HG03025 (cell line): ENCODE measurements around the gene KCNH4.
"Not testable (repeated sequence)": the region's sequence is repeated elsewhere in the genome, so short reads cannot be mapped to it uniquely, and the experiment has no call there.

Experiments used
- ATAC-seq: cut with Tn5 transposase; IDR thresholded peaks from one replicate; pipeline ENCODE4 v1.9.1; 2021; ENCODE audit warnings: mild to moderate bottlenecking, moderate library complexity; ENCODE audit not compliant: unreplicated experiment, low FRiP score

KCNH4 gene

DNA sequence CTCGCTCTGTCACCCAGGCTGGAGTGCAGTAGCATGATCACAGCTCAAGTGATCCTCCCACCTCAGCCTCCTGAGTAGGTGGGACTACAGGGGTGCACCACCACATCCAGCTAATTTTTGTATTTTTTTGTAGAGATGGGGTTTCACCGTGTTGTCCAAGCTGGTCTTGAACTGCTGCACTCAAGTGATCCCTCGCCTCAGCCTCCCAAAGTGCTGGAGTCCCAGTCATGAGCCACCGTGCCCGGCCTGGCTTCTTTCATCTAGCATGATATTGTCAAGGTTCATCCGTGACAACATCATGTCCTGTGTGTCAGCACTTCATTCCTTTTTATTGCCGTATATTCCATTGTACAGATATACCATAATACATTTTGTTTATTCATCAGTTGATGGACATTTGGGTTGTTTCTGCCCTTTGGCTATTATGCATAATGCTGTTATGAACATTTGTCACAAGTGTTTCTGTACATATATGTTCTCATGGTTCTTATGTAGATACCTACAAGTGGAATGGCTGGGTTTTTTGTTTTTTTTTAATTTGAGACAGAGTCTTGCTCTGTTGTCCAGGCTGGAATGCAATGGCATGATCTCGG lies 16.7 kb upstream of the KCNH4 start:
- no peak for ATAC-seq

DNA sequence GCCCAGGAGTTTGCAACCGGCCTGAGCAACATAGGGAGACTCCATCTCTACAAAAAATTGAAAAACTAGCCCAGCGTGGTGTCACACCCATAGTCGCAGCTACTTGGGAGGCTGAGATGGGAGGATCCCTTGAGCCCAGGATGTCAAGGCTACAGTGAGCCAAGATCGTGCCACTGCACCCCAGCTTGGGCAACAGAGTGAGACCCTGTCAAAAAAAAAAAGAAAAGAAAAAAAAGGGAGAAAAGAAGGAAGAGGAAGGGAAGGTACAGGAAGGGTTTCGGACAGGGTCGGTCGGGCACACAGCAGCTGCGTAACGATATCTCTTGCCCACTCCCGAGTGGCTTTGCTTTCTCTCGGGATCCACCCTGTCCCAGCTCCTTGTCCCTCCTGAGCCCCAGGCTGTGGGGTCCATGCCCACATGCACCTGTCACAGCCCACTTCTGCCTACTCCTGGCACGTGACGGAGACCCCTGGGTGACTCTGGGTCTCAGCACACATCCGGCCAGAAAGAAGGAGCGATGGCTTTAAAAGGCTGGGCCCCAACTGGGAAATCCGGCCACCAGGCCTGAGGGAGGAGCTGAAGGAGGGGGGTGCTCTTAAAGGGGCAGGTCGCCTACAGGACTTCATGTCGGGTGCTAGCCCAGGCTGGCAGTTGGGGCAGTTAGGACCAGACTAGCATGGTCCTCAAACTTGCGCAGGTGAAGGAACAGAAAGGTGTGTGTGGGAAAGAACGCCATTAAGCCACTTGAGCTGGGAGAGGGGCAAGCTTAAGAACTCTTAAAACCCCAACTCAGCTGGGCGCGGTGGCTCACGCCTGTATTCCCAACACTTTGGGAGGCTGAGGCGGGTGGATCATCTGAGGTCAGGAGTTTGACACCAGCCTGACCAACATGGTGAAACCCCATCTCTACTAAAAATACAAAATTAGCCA lies 13.3 kb upstream of the KCNH4 start, which contains the start of gene GHDC:
TSS of gene GHDC (minus strand) at position 526 of the 931 bp plus-strand sequence. CDS start 913 bp downstream, outside the sequence.
- peak; percentile 80 for ATAC-seq

DNA sequence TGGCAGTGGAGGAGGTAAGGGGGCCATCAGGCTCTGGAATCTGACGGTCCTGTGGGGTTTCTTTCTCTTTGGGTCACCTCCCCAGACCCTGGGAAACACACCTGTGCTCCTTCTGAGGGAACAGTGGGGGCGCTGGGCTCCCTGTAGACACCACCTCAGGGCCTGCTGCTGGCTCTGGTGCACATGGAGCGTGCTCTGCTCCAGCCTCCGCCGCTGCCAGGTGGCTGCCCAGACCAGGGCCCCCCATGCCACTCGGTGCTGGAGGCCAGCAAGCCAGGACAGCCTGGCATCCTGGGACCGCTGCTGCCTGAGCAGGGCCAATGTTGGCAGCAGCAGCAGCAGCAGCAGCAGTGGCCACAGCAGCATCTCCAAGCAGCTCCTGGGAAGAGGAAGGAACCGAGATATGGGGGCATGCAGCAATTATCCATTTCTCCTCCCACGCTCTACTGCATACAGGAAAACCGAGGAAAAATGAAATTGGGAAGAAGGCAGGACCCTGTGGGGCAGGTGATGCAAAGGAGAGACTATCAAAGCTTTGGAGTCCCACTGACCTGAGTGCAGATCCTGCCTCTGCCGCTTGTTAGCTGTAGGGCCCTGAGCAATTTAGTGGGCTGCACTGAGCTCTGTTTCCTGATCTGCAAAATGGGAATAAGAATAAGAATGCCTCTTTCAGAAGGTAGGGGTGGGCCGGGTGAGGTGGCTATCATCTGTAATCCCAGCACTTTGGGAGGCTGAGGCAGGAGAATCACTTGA lies 12.4 kb upstream of the KCNH4 start:
- ATAC-seq, result no peak

DNA sequence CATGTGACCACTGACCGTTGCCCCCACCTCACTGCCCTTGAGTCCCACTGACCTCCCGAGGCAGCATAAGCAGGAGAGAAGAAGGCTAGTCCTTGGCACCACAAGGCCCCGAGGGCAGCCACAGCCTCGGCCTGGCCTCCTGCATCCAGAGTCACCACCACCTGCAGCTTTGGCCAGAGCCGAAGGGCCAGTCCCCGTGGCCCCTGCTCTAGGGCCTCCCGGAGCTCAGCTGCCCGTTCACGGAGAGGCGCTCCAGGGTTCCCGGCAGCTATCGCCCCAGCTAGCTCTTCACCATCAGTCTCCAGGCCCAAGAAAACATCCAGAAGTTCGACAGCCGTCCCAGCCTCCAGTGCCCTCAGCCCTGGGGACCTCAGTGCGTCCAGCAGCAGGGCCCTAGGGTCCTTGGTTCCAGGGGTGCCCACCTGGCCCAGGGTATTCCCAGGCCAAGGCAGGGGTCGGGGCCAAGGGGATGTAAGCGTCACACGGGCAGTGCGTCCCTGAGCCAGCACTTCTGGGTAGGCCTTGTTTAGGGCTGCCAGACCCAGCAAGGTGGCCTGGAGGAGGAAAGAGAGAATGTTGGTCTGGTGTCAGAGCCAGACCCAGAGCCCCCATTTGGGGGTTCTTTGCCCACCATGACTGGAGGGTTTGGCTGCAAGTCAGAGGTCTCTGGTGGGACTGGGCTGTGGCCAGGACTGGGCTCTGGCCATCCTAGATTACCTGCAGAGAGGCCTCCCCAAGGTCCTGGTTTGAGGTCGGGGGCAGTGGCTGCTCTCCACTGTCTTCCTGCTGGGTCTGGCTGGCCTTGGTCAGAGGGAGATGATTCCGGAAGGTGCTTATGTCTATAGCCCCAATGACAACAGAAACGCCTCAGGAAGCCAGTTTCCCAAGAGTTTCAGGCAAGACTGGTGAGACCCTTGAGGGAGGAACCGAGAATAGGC lies 11.5 kb upstream of the KCNH4 start:
- ATAC-seq, result no peak

DNA sequence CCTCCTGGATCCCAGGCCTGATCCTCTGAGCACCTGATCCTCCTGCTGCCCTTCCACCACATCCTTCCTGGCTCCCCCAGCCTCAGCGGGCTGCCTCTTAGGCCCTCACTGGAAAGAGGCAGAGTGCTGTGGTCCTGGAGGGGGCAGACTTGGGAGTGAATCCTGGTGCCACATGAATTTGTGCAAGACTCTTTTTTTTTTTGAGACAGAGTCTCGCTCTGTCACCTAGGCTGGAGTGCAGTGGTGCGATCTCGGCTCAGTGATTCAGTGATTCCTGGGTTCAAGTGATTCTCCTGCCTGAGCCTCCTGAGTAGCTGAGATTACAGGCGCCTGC lies 10.3 kb upstream of the KCNH4 start:
- ATAC-seq, result no peak

DNA sequence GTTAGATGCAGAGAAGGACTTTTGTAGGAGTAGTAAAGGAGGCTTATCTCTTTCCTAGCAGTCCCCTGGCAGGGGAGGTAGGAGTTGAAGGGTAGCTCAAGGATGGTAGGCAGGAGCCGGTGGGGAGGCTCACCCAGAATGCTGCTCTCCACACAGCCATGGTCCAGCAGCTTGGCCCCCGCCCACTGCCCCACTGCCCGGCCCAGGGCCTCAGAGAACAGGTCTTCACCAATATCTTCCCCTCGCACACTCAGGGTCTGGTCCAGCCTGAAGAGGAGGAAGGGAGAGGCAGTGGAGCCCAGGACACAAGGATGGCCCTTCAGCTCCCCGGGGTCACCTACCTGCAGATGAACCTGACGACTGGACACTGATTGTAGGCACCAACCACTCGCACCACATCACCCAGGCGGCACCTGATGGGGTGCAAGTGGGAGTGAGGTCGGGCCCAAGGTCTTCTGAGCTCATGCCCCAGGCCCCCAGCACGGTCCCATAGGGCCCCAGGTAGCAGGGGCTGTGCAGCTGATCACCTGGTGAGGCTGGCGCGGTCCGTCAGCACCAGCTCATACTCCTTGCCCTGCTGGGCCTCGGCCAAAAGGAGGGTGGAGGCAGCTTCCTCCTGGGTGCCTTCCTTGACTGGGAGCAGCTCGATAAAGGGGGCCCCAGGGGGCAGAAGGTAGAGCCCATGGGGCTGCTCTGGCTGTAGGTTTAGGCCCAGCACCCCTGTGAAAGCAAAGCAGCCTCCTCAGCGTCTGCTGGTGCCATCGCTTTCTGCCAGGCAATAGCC lies 9.7 kb upstream of the KCNH4 start:
- ATAC-seq, result no peak

DNA sequence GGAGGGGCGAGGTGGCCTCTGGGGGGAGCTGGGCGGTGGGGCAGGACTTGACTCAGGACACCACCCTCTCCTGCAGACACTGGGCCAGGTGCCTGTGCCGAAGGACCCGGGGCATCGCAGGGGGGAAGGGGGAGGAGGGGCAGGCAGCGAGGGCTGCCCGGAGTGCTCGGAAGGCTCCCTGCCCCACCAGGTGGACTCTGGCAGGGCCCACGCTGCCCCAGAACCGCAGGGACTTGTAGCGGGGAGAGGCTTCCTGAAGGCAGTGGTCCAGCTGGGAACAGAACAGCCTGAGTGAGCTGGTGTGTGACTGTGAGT lies 8.7 kb upstream of the KCNH4 start:
- no peak for ATAC-seq

DNA sequence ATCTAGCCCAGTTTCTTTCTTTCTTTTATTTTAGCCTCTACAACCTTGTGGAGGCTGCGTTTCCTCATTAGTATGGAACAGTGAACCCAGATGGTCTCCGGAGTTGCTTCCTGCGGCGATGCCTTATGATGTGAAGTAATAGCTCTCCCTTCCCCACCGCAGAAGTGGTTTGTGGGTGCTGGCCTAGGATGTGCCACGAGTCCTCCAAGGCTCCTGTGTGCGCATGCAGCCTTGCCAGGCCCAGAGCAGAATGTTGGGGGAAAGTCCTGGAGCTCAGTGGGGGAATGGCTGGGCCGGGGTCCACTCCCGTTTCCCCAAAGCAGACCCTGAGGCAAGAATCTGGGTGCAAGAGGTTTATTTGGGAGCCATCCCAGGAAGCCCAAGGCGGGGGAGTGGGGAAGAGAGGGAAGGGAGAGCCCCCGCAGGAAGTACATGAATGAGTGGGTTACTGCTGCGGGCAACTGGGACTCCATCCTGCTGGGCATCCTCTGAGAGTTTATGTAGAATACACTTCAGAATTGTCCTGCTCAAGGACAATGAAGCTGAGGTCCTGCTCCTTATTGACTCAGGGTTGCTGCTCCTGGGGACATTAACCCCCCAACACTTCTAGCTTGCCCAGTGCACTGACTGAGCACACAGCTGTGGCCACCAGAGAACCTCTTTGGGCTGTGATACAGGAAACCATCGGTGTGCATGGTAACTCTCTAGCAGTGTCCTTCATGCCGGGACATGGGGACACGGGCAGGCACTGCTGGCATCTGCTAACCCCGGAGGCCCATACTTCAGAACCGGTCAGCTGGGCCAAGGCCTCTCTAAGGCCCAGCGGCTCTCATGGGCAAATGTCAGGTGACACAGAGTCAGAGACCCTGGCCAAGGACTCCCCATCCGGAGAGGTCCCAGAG lies 8.1 kb upstream of the KCNH4 start:
- ATAC-seq, result no peak

DNA sequence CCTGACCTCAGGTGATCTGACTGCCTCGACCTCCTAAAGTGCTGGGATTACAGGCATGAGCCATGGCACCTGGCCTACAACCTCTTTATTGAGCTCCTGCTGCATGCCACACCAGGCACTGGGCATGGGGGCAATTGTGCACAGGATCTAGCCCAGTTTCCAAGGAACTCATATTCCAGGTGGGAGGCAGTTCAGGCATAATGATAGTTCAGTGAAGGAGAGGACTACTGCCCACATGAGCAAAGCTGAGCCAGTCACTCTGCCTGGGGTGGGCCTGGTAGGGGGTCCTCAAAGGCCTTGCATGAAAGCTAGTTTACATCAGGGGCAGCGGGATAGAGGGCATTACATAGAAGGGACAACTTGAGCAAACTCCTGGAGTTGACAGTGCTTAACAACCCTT lies 6.9 kb upstream of the KCNH4 start:
- ATAC-seq, result no peak

DNA sequence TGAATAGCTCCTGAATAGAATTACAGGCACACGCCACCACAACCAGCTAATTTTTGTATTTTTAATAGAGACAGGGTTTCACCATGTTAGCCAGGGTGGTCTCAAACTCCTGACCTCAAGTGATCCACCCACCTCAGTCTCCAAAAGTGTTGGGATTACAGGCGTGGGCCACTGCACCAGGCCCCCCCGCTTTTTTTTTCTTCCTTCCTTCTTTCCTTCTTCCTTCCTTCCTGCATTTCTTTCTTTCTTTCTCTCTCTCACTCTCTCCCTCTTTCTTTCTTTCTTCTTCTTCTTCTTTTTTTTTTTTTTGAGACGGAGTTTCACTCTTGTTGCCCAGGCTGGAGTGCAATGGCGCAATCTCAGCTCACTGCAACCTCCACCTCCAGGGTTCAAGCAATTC lies 5.2 kb upstream of the KCNH4 start:
- not testable (repeated sequence) for ATAC-seq

DNA sequence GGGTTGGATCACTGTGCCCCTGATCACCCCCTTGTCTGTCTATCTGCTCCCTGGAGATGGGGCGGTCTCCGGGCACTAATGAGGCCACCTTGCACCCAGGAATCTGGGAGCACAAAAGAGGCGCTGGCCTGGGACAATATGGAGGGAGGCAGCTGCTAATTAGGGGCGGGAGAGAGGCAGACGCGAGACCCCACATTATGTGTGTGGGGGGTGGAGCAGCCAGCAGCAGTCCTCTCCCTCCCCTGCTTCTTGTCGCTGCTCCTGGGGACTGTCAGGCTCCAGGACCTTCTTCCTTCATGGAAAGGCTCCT lies 4.6 kb upstream of the KCNH4 start:
- no peak for ATAC-seq

DNA sequence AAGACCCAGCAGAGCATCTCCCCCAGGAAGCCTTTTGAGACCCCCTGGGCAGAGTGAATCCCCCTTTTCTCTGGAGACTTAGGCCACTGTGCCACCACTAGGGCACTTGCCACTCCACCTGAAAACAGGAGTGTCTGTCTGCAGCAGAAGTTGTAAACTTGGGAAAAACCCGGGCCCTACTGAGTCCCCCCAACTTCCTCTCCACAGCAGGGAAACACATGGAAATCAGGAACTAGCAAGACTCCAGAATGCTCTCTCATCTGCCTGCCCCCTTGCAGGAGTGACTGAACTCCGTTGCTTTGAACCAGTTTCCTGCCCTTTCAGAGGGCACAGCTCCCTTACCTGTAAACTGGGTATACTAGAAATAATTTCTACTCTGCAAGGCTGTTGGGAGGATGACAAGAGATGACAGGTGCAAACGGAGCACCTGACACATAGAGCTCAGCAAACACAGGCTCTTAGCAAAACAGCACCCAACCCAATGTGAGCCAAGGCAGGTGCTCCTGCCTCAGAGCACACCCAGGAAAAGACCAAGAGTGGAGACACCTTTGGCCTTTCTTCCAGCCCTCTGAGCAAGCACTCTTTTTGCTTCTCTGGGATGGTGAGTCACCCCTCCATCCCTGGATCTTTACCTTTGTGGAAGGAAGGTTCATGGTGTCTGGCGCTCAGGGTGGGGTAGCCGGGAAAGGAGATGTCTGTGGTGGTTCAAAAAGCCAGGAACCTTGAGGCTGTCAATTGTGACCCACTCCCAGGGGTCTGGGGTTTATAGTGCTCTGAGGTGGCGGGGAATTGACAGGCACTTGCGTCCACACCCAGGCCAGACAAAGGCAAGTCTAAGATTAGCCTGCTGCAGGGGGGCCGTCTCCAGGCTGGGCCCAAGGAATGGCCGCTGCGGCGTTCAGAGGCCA lies 4.0 kb upstream of the KCNH4 start, which contains the start of gene HCRT:
TSS of gene HCRT (minus strand) at position 740 of the 908 bp plus-strand sequence. CDS start at position 653, 87 bp downstream.
- ATAC-seq, result no peak

DNA sequence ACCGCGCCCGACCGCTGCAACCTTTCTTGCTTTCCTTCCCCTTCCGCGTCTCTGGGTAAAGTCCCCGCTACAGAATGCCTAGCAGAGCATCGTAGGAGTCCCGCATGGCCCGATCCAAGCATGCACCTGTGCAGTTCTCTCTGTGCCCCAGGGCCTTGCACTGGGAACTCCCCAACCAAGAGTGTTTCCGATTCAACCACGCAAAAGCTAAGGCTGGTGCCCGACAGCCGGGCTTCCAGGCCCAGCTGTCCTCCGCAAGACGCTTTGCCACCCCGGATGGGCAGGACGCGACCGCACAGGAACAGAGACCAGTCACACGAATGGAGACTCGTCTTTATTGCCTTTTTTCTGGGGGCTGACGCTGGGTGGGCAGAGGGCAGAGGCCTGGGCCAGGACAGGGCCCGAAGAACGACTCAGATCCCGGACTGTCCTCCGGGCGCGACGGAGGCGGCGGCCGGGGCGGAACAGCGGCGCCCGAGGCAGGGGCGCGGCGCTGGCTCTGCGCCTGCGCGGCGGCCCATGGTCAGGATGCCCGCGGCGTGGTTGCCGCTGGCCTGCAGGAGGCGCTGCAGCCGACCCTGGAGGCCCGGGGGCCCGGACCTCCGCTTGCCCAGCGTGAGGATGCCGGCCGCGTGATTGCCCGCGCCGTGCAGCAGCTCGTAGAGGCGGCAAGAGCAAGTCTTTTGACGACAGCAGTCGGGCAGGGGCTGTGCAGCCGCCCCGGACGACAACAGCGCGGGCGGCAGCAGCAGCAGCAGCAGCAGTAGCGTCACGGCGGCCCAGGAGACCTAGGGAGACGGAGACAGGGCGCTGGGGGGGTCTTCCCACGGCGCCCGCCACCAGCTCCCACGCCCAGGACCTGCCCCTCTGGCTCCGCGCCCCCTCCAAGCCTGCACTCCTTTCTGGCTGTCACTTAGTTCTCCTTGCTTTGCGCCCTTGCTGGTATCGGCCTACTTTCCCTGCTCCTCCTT lies 3.1 kb upstream of the KCNH4 start:
- ATAC-seq, result peak; percentile 64

DNA sequence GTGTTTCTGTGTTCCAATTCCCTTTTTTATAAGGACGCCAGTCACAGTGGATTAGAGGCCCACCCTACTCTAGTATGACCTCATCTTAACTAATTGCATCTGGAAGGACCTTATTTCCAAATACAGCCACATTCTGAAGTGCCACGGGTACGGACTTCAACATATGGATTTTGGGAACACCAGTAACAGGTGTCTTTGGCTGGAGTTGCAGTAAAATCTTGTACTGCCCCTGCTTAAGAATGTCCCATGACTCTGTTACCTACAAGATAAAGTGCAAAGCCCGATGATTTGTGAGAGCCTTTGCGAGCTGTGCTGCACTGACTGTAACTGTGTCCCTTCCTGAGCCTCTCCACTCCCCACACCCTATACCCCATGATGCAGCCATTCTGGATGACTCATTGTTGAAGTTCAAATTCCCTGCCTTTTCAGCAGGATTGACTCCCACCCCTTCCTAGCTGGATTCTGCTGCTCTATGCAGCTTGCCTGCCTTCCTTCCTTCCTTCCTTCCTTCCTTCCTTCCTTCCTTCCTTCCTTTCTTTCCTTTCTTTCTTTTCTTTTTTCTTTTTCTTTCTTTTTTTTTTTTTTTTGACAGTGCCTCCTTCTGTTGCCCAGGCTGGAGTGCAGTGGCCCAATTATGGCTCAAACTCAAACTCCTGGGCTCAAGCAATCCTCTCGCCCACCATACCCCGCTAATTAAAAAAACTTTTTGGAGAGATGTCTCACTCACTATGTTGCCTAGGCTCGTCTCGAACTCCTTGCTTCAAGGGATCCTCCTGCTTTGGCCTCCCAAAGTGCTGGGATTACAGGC lies 2.2 kb upstream of the KCNH4 start:
- no peak for ATAC-seq

DNA sequence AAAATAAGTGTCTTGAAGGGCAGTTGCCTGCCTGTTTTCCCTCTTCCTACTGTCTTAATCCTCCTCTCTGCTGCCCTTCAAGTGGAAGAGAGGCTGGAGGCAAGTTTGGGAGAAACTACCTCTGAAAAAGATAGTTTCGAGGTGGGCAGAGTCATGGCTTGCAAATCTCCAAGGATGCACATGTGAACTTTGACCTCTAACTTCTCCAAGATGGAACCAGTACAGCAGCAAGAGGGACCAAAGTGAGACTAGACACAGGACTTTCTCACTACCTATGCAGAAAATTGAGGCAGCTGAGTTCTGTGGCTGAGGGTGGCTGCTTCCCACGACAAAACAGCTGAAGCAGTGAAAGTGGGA lies 887 bp upstream of the KCNH4 start:
- ATAC-seq, result no peak

DNA sequence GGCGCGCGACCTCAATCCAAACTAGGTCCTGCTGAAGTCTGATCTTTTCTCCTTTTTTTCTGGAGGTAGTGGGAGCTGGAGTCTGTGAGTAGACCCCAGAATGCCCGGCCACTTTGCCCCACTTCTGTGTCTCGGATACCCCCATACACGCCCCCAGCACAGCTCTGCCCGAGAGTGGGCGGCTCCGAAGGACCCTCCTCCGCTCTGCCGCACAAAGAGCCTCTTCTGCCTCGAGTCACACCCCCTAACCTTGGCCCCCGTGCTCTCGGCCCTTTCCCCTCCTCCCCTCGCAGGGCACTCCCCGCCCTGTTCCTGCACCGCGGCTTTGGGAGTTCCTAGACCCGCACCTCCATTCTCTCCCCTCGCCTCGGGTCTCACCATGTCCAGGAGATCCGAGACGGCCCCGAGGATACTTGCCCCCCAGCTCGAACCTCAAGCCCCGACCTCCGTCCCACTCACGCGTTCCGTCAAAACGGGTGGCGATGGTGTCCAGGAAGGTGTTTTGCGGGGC lies 476 bp downstream of the KCNH4 start:
- ATAC-seq, result no peak
